ENCODE measurements around the gene GLRA3. TPM values are rescaled to one million over a fixed set of nuclear protein-coding genes. Genes with fewer than 3 reads are reported as not detected.

GLRA3 gene
- total RNA-seq, 2 experiments from 2014 or later, result not detected

- no peak overlapping the region for H3K27ac Mint-ChIP-seq
- no peak for DNase-seq
- POLR2A ChIA-PET, result no interaction called here
- no peaks in the 10 kb centered on the region for H3K9me3 Mint-ChIP-seq
- H3K27me3 Mint-ChIP-seq, result no peaks in the 10 kb centered on the region
- no peak overlapping the region for H3K4me3 Mint-ChIP-seq
- H3K4me1 Mint-ChIP-seq (ENCODE audit: low read depth), result no peaks in the 10 kb centered on the region
- intact Hi-C loops (cut with micrococcal nuclease), result no loop called here
- ATAC-seq, result no peak
- TF ChIP-seq CTCF (IDR thresholded peaks at IDR 0.05), result no peak
- CTCF ChIA-PET, result no interaction called here
- no peaks in the 10 kb centered on the region for H3K36me3 Mint-ChIP-seq (ENCODE audit: low read depth)
These were observed 77.0 kb downstream of the GLRA3 start for GRCh38 chr4:174752026-174752425.

GRCh38 chr4:174749091-174749490 is 80.0 kb downstream of the GLRA3 start:
- no peak for TF ChIP-seq CTCF (IDR thresholded peaks at IDR 0.05)
- no peak overlapping the region for H3K27ac Mint-ChIP-seq
- intact Hi-C loops (cut with micrococcal nuclease), result no loop called here
- H3K36me3 Mint-ChIP-seq (ENCODE audit: low read depth), result no peaks in the 10 kb centered on the region
- H3K4me3 Mint-ChIP-seq, result no peak overlapping the region
- H3K9me3 Mint-ChIP-seq, result peaks cover 2% of the 10 kb centered on the region
- DNase-seq, result no peak
- CTCF ChIA-PET, result no interaction called here
- no peaks in the 10 kb centered on the region for H3K27me3 Mint-ChIP-seq
- H3K4me1 Mint-ChIP-seq (ENCODE audit: low read depth), result no peaks in the 10 kb centered on the region
- ATAC-seq, result no peak
- POLR2A ChIA-PET, result no interaction called here

GRCh38 chr4:174746710-174747109 is 82.3 kb downstream of the GLRA3 start:
- Mint-ChIP-seq H3K4me1 (ENCODE audit: low read depth) (no peaks in the 10 kb centered on the region), H3K9me3 (peaks cover 2% of the 10 kb centered on the region), H3K27ac (no peak overlapping the region), H3K4me3 (no peak overlapping the region), H3K36me3 (ENCODE audit: low read depth) (no peaks in the 10 kb centered on the region), H3K27me3 (no peaks in the 10 kb centered on the region)
- ChIA-PET POLR2A (no interaction called here), CTCF (no interaction called here)
- no peak for ATAC-seq
- no peak for TF ChIP-seq CTCF (IDR thresholded peaks at IDR 0.05)
- intact Hi-C loops (cut with micrococcal nuclease), result no loop called here
- DNase-seq, result no peak

- intact Hi-C loops (cut with micrococcal nuclease), result no loop called here
- Mint-ChIP-seq H3K27me3 (no peaks in the 10 kb centered on the region), H3K27ac (no peak overlapping the region), H3K9me3 (peaks cover 2% of the 10 kb centered on the region), H3K36me3 (ENCODE audit: low read depth) (no peaks in the 10 kb centered on the region), H3K4me1 (ENCODE audit: low read depth) (no peaks in the 10 kb centered on the region), H3K4me3 (no peak overlapping the region)
- ChIA-PET CTCF (no interaction called here), POLR2A (no interaction called here)
- TF ChIP-seq CTCF (IDR thresholded peaks at IDR 0.05), result no peak
- DNase-seq, result no peak
- ATAC-seq, result no peak
These were observed 86.5 kb downstream of the GLRA3 start for GRCh38 chr4:174742561-174742960.

GRCh38 chr4:174739576-174739975 is 89.5 kb downstream of the GLRA3 start:
- no peak for TF ChIP-seq CTCF (IDR thresholded peaks at IDR 0.05)
- intact Hi-C loops (cut with micrococcal nuclease), result no loop called here
- CTCF ChIA-PET, result interaction anchor here (1.5 kb wide), 1 partner anchor 24 kb away, joined by 3 read pairs; no protein-coding TSS in a partner anchor
- H3K9me3 Mint-ChIP-seq, result no peaks in the 10 kb centered on the region
- H3K36me3 Mint-ChIP-seq (ENCODE audit: low read depth), result no peaks in the 10 kb centered on the region
- no peak overlapping the region for H3K4me3 Mint-ChIP-seq
- ATAC-seq (no peak), DNase-seq (no peak)
- H3K27me3 Mint-ChIP-seq, result no peaks in the 10 kb centered on the region
- no peak overlapping the region for H3K27ac Mint-ChIP-seq
- POLR2A ChIA-PET, result no interaction called here
- H3K4me1 Mint-ChIP-seq (ENCODE audit: low read depth), result no peaks in the 10 kb centered on the region
